Immature natural killer cell (primary cell): ENCODE data around the gene SAXO1. TPM values are rescaled to one million over a fixed set of nuclear protein-coding genes. Genes with fewer than 3 reads are reported as not detected.
"Not testable (repeated sequence)": the region's sequence is repeated elsewhere in the genome, so short reads cannot be mapped to it uniquely, and the experiment has no call there.

Experiments
- DNase-seq, 3 donors: peaks; one replicate each; pipeline ENCODE4 v3.0.0; 2022; ENCODE audit warnings: mixed read lengths in 1 of 3
- H3K27ac Mint-ChIP-seq, 6 donors: one replicate each; pipeline ENCODE4 v1.8.0; 2020; ENCODE audit warnings: mixed read lengths in 6 of 6, mild to moderate bottlenecking in 5 of 6, inconsistent platforms in 4 of 6, moderate library complexity in 3 of 6
- H3K27me3 Mint-ChIP-seq, 3 donors: one replicate each; pipeline ENCODE4 v1.8.0; 2020 to 2021; ENCODE audit warnings: low read depth in 3 of 3, mild to moderate bottlenecking in 3 of 3, mixed read lengths in 3 of 3, moderate library complexity in 3 of 3, inconsistent platforms in 1 of 3
- H3K36me3 Mint-ChIP-seq, 3 donors: one replicate each; pipeline ENCODE4 v1.8.0; 2020; ENCODE audit warnings: mixed read lengths in 3 of 3, inconsistent platforms in 2 of 3, mild to moderate bottlenecking in 2 of 3
- H3K4me1 Mint-ChIP-seq, 2 donors: one replicate each; pipeline ENCODE4 v1.8.0; 2020; ENCODE audit warnings: inconsistent platforms in 2 of 2, mild to moderate bottlenecking in 2 of 2, mixed read lengths in 2 of 2, moderate library complexity in 1 of 2
- H3K4me3 Mint-ChIP-seq, 5 donors: one replicate each; pipeline ENCODE4 v1.8.0; 2020; ENCODE audit warnings: mild to moderate bottlenecking in 5 of 5, mixed read lengths in 5 of 5, inconsistent platforms in 3 of 5, moderate library complexity in 3 of 5
- H3K9me3 Mint-ChIP-seq, 6 donors: one replicate each; pipeline ENCODE4 v1.8.0; 2020; ENCODE audit warnings: mild to moderate bottlenecking in 6 of 6, mixed read lengths in 6 of 6, inconsistent platforms in 4 of 6, moderate library complexity in 3 of 6
- polyA plus RNA-seq, 3 donors: library from polyadenylated mRNA; unstranded; fragments of 300-500 nt; fragmentation: Illumina TruSeq; gene quantifications; one replicate each; pipeline ENCODE4 v1.2.3, GENCODE V29; 2021

SAXO1 gene
- polyA plus RNA-seq, 3 donors from 2014 or later: not detected

DNA sequence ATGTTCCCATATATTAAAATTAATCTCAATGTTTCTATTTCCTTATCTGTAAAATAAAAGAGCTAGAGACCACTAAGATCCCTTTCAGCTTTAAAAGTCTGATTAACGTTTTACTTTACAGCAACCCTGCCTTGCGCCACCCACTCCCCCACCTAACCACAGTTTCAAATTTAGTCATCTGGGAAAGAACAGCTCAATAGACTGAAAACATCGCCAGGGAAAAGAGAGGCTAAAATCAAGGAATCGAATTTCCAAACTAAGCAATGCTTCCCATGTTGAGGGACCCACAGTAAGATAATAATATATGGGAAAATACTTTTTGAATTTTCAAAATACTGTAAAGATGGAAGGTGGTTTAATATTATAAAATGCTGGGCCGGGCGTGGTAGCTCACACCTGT lies 6.6 kb downstream of the SAXO1 start:
- H3K36me3 Mint-ChIP-seq: no peaks in the 10 kb centered on the region
- no peak overlapping the region for H3K27ac Mint-ChIP-seq
- H3K27me3 Mint-ChIP-seq: peaks cover 2 to 7% (median 3%) of the 10 kb centered on the region in 3 donors
- no peak overlapping the region for H3K4me3 Mint-ChIP-seq
- H3K9me3 Mint-ChIP-seq: peaks cover 0 to 3% (median 0%) of the 10 kb centered on the region in 6 donors
- no peaks in the 10 kb centered on the region for H3K4me1 Mint-ChIP-seq
- no peak for DNase-seq

DNA sequence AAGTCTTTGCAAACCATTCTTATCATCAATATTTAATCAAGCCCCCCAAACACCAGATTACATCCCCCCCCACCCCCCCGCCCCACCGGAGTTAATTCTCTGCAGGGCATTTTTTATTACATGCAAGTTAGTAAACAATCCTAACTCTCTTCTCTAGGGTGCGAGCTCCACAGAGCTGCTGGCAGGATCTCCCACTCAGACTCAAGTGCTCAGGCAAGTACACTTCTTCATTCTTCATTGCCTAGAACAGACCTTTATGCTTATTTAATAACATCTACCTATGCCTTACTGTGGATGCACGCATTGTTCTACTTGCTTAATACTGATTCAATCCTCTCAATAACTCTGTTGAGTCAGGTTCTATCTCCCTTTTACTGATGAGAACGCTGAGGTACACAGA lies 9.9 kb downstream of the SAXO1 start:
- Mint-ChIP-seq H3K27ac (no peak overlapping the region), H3K9me3 (peaks cover 0 to 4% (median 0%) of the 10 kb centered on the region in 6 donors), H3K36me3 (no peaks in the 10 kb centered on the region), H3K27me3 (peaks cover 2 to 5% (median 3%) of the 10 kb centered on the region in 3 donors), H3K4me3 (no peak overlapping the region), H3K4me1 (no peaks in the 10 kb centered on the region)
- no peak for DNase-seq

DNA sequence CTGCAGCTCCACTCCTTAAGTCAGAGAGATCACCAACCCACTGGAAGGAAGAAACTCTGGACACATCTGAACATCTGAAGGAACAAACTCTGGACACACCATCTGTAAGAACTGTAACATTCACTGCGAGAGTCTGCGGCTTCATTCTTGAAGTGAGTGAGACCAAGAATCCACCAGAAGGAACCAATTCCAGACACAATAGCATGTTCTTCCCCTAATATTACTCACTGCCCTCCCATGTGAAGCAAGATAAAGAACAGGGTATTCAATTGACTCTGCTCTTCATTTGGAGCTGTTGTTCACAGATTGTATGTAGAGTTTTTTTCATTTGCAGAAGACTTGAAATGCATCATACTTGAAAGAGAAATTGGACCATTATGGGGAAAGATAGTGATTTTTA lies 10.8 kb downstream of the SAXO1 start:
- Mint-ChIP-seq H3K27me3 (peaks cover 2 to 5% (median 3%) of the 10 kb centered on the region in 3 donors), H3K4me3 (no peak overlapping the region), H3K9me3 (peaks cover 0 to 6% (median 0%) of the 10 kb centered on the region in 6 donors), H3K36me3 (no peaks in the 10 kb centered on the region), H3K27ac (no peak overlapping the region), H3K4me1 (no peaks in the 10 kb centered on the region)
- DNase-seq: no peak

DNA sequence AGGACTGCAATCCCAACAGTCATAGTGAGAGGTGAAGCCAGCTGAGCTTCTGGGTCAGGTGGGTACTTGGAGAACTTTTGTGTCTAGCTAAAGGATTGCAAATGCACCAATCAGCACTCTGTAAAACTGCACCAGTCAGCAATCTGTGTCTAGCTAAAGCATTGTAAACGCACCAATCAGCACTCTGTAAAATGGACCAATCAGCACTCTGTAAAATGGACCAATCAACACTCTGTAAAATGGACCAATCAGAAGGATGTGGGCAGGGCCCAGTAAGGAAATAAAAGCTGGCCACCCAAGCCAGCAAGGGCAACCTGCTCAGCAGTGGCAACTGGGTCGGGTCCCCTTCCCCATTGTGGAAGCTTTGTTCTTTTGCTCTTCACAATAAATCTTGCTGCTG lies 11.4 kb downstream of the SAXO1 start:
- H3K36me3 Mint-ChIP-seq, H3K27me3 Mint-ChIP-seq, H3K4me3 Mint-ChIP-seq, H3K4me1 Mint-ChIP-seq, DNase-seq, H3K27ac Mint-ChIP-seq, H3K9me3 Mint-ChIP-seq: not testable (repeated sequence)

- Mint-ChIP-seq H3K27me3 (peaks cover 2 to 5% (median 3%) of the 10 kb centered on the region in 3 donors), H3K27ac (no peak overlapping the region), H3K36me3 (no peaks in the 10 kb centered on the region), H3K4me1 (no peaks in the 10 kb centered on the region), H3K4me3 (no peak overlapping the region), H3K9me3 (peaks cover 0 to 6% (median 0%) of the 10 kb centered on the region in 6 donors)
- DNase-seq: no peak
These were observed 12.0 kb downstream of the SAXO1 start for GRCh38 chr9:19020886-19021455.

GRCh38 chr9:19018201-19018600 lies 14.8 kb downstream of the SAXO1 start:
- peaks cover 0 to 2% (median 2%) of the 10 kb centered on the region in 3 donors for H3K27me3 Mint-ChIP-seq
- H3K4me1 Mint-ChIP-seq: no peaks in the 10 kb centered on the region
- H3K27ac Mint-ChIP-seq: no peak overlapping the region
- no peak for DNase-seq
- peaks cover 0 to 3% (median 0%) of the 10 kb centered on the region in 3 donors for H3K36me3 Mint-ChIP-seq
- H3K4me3 Mint-ChIP-seq: no peak overlapping the region
- H3K9me3 Mint-ChIP-seq: peaks cover 0 to 6% (median 0%) of the 10 kb centered on the region in 6 donors

DNA sequence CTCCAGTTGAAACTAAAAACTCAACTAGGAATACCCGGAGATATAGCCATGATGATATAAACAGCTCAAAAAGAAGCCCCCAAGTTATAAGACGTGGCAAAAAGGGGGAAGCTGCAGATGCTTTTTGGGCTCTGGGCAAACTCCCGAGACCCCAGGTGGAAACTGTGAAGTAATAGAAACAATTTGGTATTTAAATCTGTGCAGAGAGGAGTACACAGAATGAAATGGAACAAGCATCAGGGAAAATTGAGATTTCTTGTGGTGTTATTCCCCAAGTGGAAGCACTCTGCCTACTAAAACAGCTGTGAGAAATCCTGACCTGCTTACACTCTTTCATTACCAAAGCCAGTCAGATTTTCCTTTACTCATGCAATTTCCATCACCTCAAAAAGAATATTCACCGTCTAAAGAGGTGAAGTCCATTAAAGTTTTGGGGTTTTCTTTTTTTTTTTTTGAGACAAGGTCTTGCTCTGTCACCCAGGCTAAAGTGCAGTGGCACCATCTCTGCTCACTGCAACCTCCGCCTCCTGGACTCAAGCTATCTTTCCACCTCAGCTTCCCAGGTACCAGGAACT lies 23.5 kb downstream of the SAXO1 start:
- H3K27me3 Mint-ChIP-seq: peaks cover 0 to 9% (median 5%) of the 10 kb centered on the region in 3 donors
- H3K27ac Mint-ChIP-seq: no peak overlapping the region
- DNase-seq: no peak
- H3K9me3 Mint-ChIP-seq: no peaks in the 10 kb centered on the region
- no peak overlapping the region for H3K4me3 Mint-ChIP-seq
- H3K4me1 Mint-ChIP-seq: no peaks in the 10 kb centered on the region
- no peaks in the 10 kb centered on the region for H3K36me3 Mint-ChIP-seq

- peaks cover 0 to 6% (median 2%) of the 10 kb centered on the region in 6 donors for H3K9me3 Mint-ChIP-seq
- DNase-seq: no peak
- no peaks in the 10 kb centered on the region for H3K36me3 Mint-ChIP-seq
- H3K27me3 Mint-ChIP-seq: peaks cover 3 to 10% (median 10%) of the 10 kb centered on the region in 3 donors
- H3K4me1 Mint-ChIP-seq: no peaks in the 10 kb centered on the region
- H3K4me3 Mint-ChIP-seq: no peak overlapping the region
- H3K27ac Mint-ChIP-seq: no peak overlapping the region
These were observed 32.9 kb downstream of the SAXO1 start for GRCh38 chr9:19000133-19000532.

- peaks cover 0 to 6% (median 2%) of the 10 kb centered on the region in 6 donors for H3K9me3 Mint-ChIP-seq
- no peak overlapping the region for H3K27ac Mint-ChIP-seq
- H3K4me1 Mint-ChIP-seq: no peaks in the 10 kb centered on the region
- peaks cover 2 to 10% (median 6%) of the 10 kb centered on the region in 3 donors for H3K27me3 Mint-ChIP-seq
- H3K4me3 Mint-ChIP-seq: no peak overlapping the region
- H3K36me3 Mint-ChIP-seq: no peaks in the 10 kb centered on the region
- DNase-seq: no peak
These were observed 33.7 kb downstream of the SAXO1 start for GRCh38 chr9:18999173-18999785.

- Mint-ChIP-seq H3K36me3 (no peaks in the 10 kb centered on the region), H3K27ac (no peak overlapping the region), H3K9me3 (peaks cover 0 to 6% (median 2%) of the 10 kb centered on the region in 6 donors), H3K4me3 (no peak overlapping the region), H3K27me3 (peaks cover 0 to 7% (median 6%) of the 10 kb centered on the region in 3 donors), H3K4me1 (no peaks in the 10 kb centered on the region)
- no peak for DNase-seq
These were observed 35.9 kb downstream of the SAXO1 start for GRCh38 chr9:18997151-18997550.

- Mint-ChIP-seq H3K4me3 (no peak overlapping the region), H3K27me3 (peaks cover 0 to 6% (median 4%) of the 10 kb centered on the region in 3 donors), H3K4me1 (no peaks in the 10 kb centered on the region), H3K36me3 (no peaks in the 10 kb centered on the region), H3K27ac (no peak overlapping the region), H3K9me3 (peaks cover 0 to 6% (median 2%) of the 10 kb centered on the region in 6 donors)
- DNase-seq: no peak
These were observed 36.8 kb downstream of the SAXO1 start for GRCh38 chr9:18996211-18996610.

DNA sequence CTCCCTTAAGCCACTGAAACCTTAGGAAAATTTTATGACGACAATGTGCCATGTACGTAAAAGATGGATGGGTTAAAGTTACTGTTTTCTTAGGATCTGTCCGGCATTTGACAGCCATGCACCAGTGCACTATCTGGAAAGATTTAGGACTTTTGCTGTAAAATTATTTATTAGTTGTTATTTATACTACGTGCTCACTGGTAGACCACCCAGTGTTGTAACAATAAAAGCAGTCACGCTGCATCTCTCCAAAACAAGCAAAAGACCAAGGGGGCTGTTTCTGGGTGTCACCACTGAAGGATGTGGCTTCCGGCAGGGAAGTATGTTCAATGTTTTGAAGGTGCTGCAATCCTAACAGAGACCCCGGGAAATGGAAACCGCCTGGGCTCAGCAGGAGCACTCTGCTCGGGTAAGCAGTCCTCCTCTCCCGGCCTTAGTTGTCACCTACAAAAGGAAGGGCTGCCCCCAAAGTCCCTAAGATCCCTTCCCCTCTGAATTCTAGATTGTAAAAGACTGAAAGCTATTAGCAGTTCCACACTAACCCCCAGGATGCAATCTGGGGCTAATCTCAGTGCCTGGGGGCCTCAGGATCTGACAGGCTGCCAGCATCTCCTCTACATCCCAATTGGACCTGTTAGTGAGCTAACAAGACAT lies 38.6 kb downstream of the SAXO1 start:
- Mint-ChIP-seq H3K4me3 (no peak overlapping the region), H3K27ac (no peak overlapping the region), H3K27me3 (peaks cover 0 to 3% (median 0%) of the 10 kb centered on the region in 3 donors), H3K4me1 (no peaks in the 10 kb centered on the region), H3K9me3 (peaks cover 0 to 6% (median 2%) of the 10 kb centered on the region in 6 donors), H3K36me3 (no peaks in the 10 kb centered on the region)
- no peak for DNase-seq

- not testable (repeated sequence) for H3K27ac Mint-ChIP-seq, H3K4me3 Mint-ChIP-seq, H3K9me3 Mint-ChIP-seq, H3K4me1 Mint-ChIP-seq, H3K36me3 Mint-ChIP-seq, H3K27me3 Mint-ChIP-seq, DNase-seq
These were observed 41.8 kb downstream of the SAXO1 start for GRCh38 chr9:18991197-18991596.

DNA sequence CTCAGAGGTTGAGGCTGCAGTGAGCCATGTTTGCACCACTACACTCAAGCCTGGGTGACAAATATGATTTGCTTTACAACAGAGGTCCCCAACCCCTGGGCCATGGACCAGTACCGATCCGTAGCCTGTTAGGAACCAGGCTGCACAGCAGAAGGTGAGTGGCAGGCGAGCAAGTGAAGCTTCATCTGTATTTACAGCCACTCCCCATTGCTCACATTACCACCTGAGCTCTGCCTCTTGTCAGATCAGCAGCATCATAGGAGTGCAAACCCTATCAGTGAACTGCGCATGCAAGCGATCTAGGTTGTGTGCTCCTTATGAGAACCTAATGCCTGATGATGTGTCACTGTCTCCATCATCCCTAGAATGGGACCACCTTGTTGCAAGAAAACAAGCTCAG lies 42.5 kb downstream of the SAXO1 start:
- Mint-ChIP-seq H3K4me3 (no peak overlapping the region), H3K27ac (no peak overlapping the region), H3K4me1 (no peaks in the 10 kb centered on the region), H3K9me3 (no peaks in the 10 kb centered on the region), H3K27me3 (peaks cover 0 to 2% (median 0%) of the 10 kb centered on the region in 3 donors), H3K36me3 (no peaks in the 10 kb centered on the region)
- DNase-seq: no peak
